SK-N-SH (cell line): ENCODE data around the gene COBLL1. TPM values are rescaled to one million over a fixed set of nuclear protein-coding genes. Genes with fewer than 3 reads are reported as not detected.

Experiments used
- CTCF ChIA-PET: fragments of 300-600, 350-600 bp; formaldehyde crosslinking; extraction: SDS; loops from one replicate; lab custom pipeline; 2021; lab: Yijun Ruan, JAX
- POLR2A ChIA-PET: fragments of 350-600 bp; sonication (Branson Sonifier 250); formaldehyde crosslinking; extraction: SDS; loops from one replicate; lab custom pipeline; 2020; ENCODE audit warnings: antibody characterized with exemption, inconsistent platforms; lab: Yijun Ruan, JAX
- DNase-seq: peaks from one replicate; pipeline ENCODE4 v3.0.0; 2012
- H2AFZ ChIP-seq: fragments of 200-600 bp; sonication (generic); 2 replicates; pipeline ENCODE4 v1.8.1; 2016; ENCODE audit warnings: antibody characterized with exemption, mild to moderate bottlenecking, low read depth
- H3F3A ChIP-seq: fragments of 200-600 bp; sonication (generic); replicated peaks from 2 replicates; pipeline ENCODE3; 2016; ENCODE audit warnings: antibody characterized with exemption, mild to moderate bottlenecking; ENCODE audit not compliant: insufficient read depth
- H3K27ac ChIP-seq, 2 experiments: fragments of 200-500 bp in 1 of 2; fragments of 200-600 bp in 1 of 2; sonication (Bioruptor generic) in 1 of 2; sonication (generic), shearing (Covaris generic) in 1 of 2; 2 replicates each; pipeline versions ENCODE4 v1.5.1 to v1.6.1; 2014 to 2016; ENCODE audit warnings: low read depth in 2 of 2, inconsistent platforms in 1 of 2, low read length in 1 of 2, mild to moderate bottlenecking in 1 of 2, mixed read lengths in 1 of 2
- H3K27me3 ChIP-seq: fragments of 200-600 bp; sonication (generic), shearing (Covaris generic); 2 replicates; pipeline ENCODE4 v1.6.1; 2016; ENCODE audit warnings: mixed run types; ENCODE audit not compliant: insufficient read depth
- H3K36me3 ChIP-seq, 2 experiments: fragments of 200-500 bp in 1 of 2; fragments of 200-600 bp in 1 of 2; sonication (Bioruptor generic) in 1 of 2; sonication (generic) in 1 of 2; replicated peaks in 1 of 2; 2 replicates each; pipeline versions ENCODE3 to v1.5.1; 2014 to 2016; ENCODE audit warnings: low read length in 1 of 2, mild to moderate bottlenecking in 1 of 2; ENCODE audit not compliant: insufficient read depth in 2 of 2, control insufficient read depth in 1 of 2
- H3K4me1 ChIP-seq, 2 experiments: fragments of 200-500 bp in 1 of 2; fragments of 200-600 bp in 1 of 2; sonication (Bioruptor generic) in 1 of 2; sonication (generic), shearing (Covaris generic) in 1 of 2; 2 replicates each; pipeline versions ENCODE4 v1.5.1 to v1.6.1; 2014 to 2016; ENCODE audit warnings: low read depth in 1 of 2, low read length in 1 of 2, mixed run types in 1 of 2; ENCODE audit not compliant: insufficient read depth in 2 of 2, control insufficient read depth in 1 of 2
- H3K4me2 ChIP-seq: fragments of 200-600 bp; sonication (generic), shearing (Covaris generic); 2 replicates; pipeline ENCODE4 v1.6.1; 2017; ENCODE audit warnings: mixed run types
- H3K4me3 ChIP-seq, 2 experiments: fragments of 200-500 bp in 1 of 2; fragments of 200-600 bp in 1 of 2; sonication (Bioruptor generic) in 1 of 2; sonication (generic), shearing (Covaris generic) in 1 of 2; 2 replicates each; pipeline versions ENCODE4 v1.5.1 to v1.8.1; 2014 to 2016; ENCODE audit warnings: low read depth in 2 of 2, inconsistent platforms in 1 of 2, low read length in 1 of 2, mild to moderate bottlenecking in 1 of 2, mixed read lengths in 1 of 2, moderate library complexity in 1 of 2
- H3K79me2 ChIP-seq: fragments of 200-600 bp; sonication (generic); 2 replicates; pipeline ENCODE4 v1.8.1; 2017; ENCODE audit warnings: mild to moderate bottlenecking; ENCODE audit not compliant: insufficient read depth
- H3K9ac ChIP-seq: fragments of 200-600 bp; sonication (generic); 2 replicates; pipeline ENCODE4 v1.6.1; 2017; ENCODE audit warnings: mixed run types
- H3K9me2 ChIP-seq: fragments of 200-600 bp; sonication (generic); 2 replicates; pipeline ENCODE4 v1.6.1; 2017; ENCODE audit warnings: mixed run types
- H3K9me3 ChIP-seq: fragments of 200-600 bp; sonication (generic); 2 replicates; pipeline ENCODE4 v1.6.1; 2017; ENCODE audit warnings: mixed run types, mild to moderate bottlenecking, moderate library complexity
- H4K20me1 ChIP-seq: fragments of 200-600 bp; sonication (generic); 2 replicates; pipeline ENCODE4 v1.6.1; 2017; ENCODE audit warnings: mild to moderate bottlenecking, mixed run types; ENCODE audit not compliant: insufficient read depth
- CHD2 ChIP-seq: fragments of 150-350 bp; IDR thresholded peaks from 2 replicates; pipeline ENCODE4 v1.6.1; 2018; ENCODE audit warnings: low read length; ENCODE audit not compliant: partially characterized antibody
- FOSL2 ChIP-seq: IDR thresholded peaks from 2 replicates; pipeline ENCODE4 v1.4.0; 2012; ENCODE audit warnings: low read depth, mild to moderate bottlenecking, moderate library complexity, borderline replicate concordance
- FOXJ3 ChIP-seq: sonication (generic); formaldehyde crosslinking; IDR thresholded peaks from 2 replicates; pipeline ENCODE4 v1.5.1; 2020; ENCODE audit warnings: mild to moderate bottlenecking, missing genetic modification reagents
- FOXM1 ChIP-seq: IDR thresholded peaks from 2 replicates; pipeline ENCODE4 v1.4.0; 2012; ENCODE audit warnings: low read depth, mild to moderate bottlenecking
- GABPA ChIP-seq: IDR thresholded peaks from 2 replicates; pipeline ENCODE4 v1.4.0; 2012; ENCODE audit warnings: low read depth, mild to moderate bottlenecking
- JUND ChIP-seq: IDR thresholded peaks from 2 replicates; pipeline ENCODE4 v1.4.0; 2012
- MEF2A ChIP-seq: IDR thresholded peaks from 2 replicates; pipeline ENCODE4 v1.4.0; 2012; ENCODE audit warnings: low read depth, borderline replicate concordance
- MXI1 ChIP-seq: IDR thresholded peaks from 2 replicates; pipeline ENCODE4 v1.6.1; 2012; ENCODE audit warnings: mild to moderate bottlenecking, low read depth, low read length, improper control_type of control experiment
- NFIC ChIP-seq: IDR thresholded peaks from 2 replicates; pipeline ENCODE4 v1.4.0; 2012; ENCODE audit warnings: borderline replicate concordance
- NRF1 ChIP-seq: IDR thresholded peaks from 2 replicates; pipeline ENCODE4 v1.6.1; 2012; ENCODE audit warnings: low read depth, mild to moderate bottlenecking, low read length
- POLR2AphosphoS5 ChIP-seq: IDR thresholded peaks from 2 replicates; pipeline ENCODE4 v1.6.1; 2012; ENCODE audit warnings: low read depth, low read length
- SIN3A ChIP-seq: IDR thresholded peaks from 2 replicates; pipeline ENCODE4 v1.6.1; 2012; ENCODE audit warnings: low read depth, mild to moderate bottlenecking, low read length, moderate library complexity, borderline replicate concordance
- SMC3 ChIP-seq: IDR thresholded peaks from 2 replicates; pipeline ENCODE4 v1.6.1; 2012; ENCODE audit warnings: low read depth, low read length, improper control_type of control experiment
- TAF1 ChIP-seq: IDR thresholded peaks from 2 replicates; pipeline ENCODE4 v1.6.1; 2012; ENCODE audit warnings: low read depth, mild to moderate bottlenecking, low read length, moderate library complexity, borderline replicate concordance
- TCF12 ChIP-seq: IDR thresholded peaks from 2 replicates; pipeline ENCODE4 v1.4.0; 2012
- TEAD4 ChIP-seq: IDR thresholded peaks from 2 replicates; pipeline ENCODE4 v1.4.0; 2012; ENCODE audit warnings: mild to moderate bottlenecking, borderline replicate concordance; ENCODE audit not compliant: insufficient read depth
- USF1 ChIP-seq: IDR thresholded peaks from 2 replicates; pipeline ENCODE4 v1.4.0; 2012; ENCODE audit warnings: low read depth, borderline replicate concordance
- USF2 ChIP-seq: fragments of 150-350 bp; IDR thresholded peaks from 2 replicates; pipeline ENCODE4 v1.6.1; 2017; ENCODE audit warnings: antibody characterized with exemption, low read length, low read depth, borderline replicate concordance
- WGBS: methylation state at CpG from one replicate; pipeline ENCODE4 v1.1.6; 2017; ENCODE audit warnings: low lambda C conversion rate; 5-methylcytosine and 5-hydroxymethylcytosine counted together
- polyA plus RNA-seq, 3 experiments: library from polyadenylated mRNA; depleted of rRNA; stranded (reverse); fragments of >200 nt; gene quantifications; 2 replicates each; pipeline ENCODE4 v1.2.3, GENCODE V29; 2012
- TF ChIP-seq, protein P1 (sequence below): fragments of 200-600 bp; sonication (generic); IDR thresholded peaks from 2 replicates; pipeline ENCODE4 v1.6.1; 2017; ENCODE audit warnings: antibody characterized with exemption, mild to moderate bottlenecking, moderate library complexity
- TF ChIP-seq, protein P2 (sequence below): IDR thresholded peaks from 2 replicates; pipeline ENCODE4 v1.6.1; 2012; ENCODE audit warnings: mild to moderate bottlenecking, low read depth, low read length, moderate library complexity

The COBLL1 gene
- polyA plus RNA-seq, 1 of the 3 experiments (the other 2 are of a cell fraction): 3.1 TPM

GRCh38 chr2:164781394-164781793 lies 60.2 kb downstream of the COBLL1 start:
- ChIA-PET POLR2A (no interaction called here), CTCF (no interaction called here)
- Histone ChIP-seq H3K36me3 (no peaks in the 10 kb centered on the region), H4K20me1 (no peaks in the 10 kb centered on the region), H3K9me2 (no peaks in the 10 kb centered on the region), H3K9ac (no peak overlapping the region), H3K27ac (no peak overlapping the region), H3K4me1 (peaks cover 2 to 4% of the 10 kb centered on the region in 2 experiments; a peak in 3 of 4 replicates), H3F3A (no peaks in the 10 kb centered on the region), H2AFZ (no peak overlapping the region), H3K4me3 (no peak overlapping the region), H3K79me2 (no peaks in the 10 kb centered on the region), H3K9me3 (no peaks in the 10 kb centered on the region), H3K27me3 (no peaks in the 10 kb centered on the region), H3K4me2 (no peak overlapping the region)
- DNase-seq: no peak
- WGBS: 71% methylated on average over 1 of the region's 1 CpG
- no peak for TF ChIP-seq USF1

DNA sequence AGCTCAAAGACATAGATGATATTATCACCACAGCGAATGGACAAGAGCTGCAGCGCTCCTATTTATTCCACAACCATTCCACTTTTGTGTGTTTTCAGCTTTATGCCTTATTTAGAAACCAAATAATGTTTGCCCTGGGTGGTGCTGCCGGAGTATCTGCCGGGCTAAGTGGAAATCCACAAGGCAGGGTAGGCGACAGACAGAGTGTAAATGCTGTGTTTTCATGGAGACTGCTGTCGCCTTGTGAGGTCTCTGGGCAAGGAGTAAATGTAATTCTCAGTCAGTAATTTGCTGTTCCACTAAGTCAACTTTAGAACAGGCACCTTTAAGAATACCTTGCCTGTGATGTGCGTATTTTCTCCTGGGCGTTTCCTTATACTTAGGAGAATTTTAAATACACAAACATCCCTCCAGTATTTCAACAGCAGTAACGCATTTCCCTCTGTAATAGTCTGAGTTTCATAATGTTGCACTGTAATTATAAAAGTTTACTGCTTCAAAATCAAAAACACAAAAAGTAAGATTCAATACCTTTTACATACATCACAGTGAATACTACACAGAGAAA lies 60.9 kb downstream of the COBLL1 start:
- Histone ChIP-seq H4K20me1 (no peaks in the 10 kb centered on the region), H3K27me3 (no peaks in the 10 kb centered on the region), H3K79me2 (no peaks in the 10 kb centered on the region), H2AFZ (no peak overlapping the region), H3K9ac (no peak overlapping the region), H3K4me3 (no peak overlapping the region), H3K27ac (no peak overlapping the region), H3K4me2 (no peak overlapping the region), H3K9me2 (no peaks in the 10 kb centered on the region), H3K36me3 (no peaks in the 10 kb centered on the region), H3F3A (no peaks in the 10 kb centered on the region), H3K9me3 (no peaks in the 10 kb centered on the region), H3K4me1 (peaks cover 2 to 4% of the 10 kb centered on the region in 2 experiments; a peak in 3 of 4 replicates)
- CTCF ChIA-PET: no interaction called here
- POLR2A ChIA-PET: no interaction called here
- DNase-seq: no peak
- 97% methylated on average over 9 of the region's 9 CpGs for WGBS
- TF ChIP-seq, protein P1, sequence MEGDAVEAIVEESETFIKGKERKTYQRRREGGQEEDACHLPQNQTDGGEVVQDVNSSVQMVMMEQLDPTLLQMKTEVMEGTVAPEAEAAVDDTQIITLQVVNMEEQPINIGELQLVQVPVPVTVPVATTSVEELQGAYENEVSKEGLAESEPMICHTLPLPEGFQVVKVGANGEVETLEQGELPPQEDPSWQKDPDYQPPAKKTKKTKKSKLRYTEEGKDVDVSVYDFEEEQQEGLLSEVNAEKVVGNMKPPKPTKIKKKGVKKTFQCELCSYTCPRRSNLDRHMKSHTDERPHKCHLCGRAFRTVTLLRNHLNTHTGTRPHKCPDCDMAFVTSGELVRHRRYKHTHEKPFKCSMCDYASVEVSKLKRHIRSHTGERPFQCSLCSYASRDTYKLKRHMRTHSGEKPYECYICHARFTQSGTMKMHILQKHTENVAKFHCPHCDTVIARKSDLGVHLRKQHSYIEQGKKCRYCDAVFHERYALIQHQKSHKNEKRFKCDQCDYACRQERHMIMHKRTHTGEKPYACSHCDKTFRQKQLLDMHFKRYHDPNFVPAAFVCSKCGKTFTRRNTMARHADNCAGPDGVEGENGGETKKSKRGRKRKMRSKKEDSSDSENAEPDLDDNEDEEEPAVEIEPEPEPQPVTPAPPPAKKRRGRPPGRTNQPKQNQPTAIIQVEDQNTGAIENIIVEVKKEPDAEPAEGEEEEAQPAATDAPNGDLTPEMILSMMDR: no peak
- TF ChIP-seq TCF12 (no peak), MEF2A (no peak), MXI1 (no peak), USF2 (no peak), NFIC (no peak), FOXJ3 (no peak), FOSL2 (no peak), GABPA (no peak), SMC3 (no peak), JUND (no peak), TAF1 (no peak), FOXM1 (no peak), TEAD4 (no peak), CHD2 (no peak), SIN3A (no peak), POLR2AphosphoS5 (no peak), NRF1 (no peak)
- TF ChIP-seq, protein P2, sequence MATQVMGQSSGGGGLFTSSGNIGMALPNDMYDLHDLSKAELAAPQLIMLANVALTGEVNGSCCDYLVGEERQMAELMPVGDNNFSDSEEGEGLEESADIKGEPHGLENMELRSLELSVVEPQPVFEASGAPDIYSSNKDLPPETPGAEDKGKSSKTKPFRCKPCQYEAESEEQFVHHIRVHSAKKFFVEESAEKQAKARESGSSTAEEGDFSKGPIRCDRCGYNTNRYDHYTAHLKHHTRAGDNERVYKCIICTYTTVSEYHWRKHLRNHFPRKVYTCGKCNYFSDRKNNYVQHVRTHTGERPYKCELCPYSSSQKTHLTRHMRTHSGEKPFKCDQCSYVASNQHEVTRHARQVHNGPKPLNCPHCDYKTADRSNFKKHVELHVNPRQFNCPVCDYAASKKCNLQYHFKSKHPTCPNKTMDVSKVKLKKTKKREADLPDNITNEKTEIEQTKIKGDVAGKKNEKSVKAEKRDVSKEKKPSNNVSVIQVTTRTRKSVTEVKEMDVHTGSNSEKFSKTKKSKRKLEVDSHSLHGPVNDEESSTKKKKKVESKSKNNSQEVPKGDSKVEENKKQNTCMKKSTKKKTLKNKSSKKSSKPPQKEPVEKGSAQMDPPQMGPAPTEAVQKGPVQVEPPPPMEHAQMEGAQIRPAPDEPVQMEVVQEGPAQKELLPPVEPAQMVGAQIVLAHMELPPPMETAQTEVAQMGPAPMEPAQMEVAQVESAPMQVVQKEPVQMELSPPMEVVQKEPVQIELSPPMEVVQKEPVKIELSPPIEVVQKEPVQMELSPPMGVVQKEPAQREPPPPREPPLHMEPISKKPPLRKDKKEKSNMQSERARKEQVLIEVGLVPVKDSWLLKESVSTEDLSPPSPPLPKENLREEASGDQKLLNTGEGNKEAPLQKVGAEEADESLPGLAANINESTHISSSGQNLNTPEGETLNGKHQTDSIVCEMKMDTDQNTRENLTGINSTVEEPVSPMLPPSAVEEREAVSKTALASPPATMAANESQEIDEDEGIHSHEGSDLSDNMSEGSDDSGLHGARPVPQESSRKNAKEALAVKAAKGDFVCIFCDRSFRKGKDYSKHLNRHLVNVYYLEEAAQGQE: no peak
